CD4-positive, alpha-beta T cell treated with Interleukin-21 for 1 hour (primary cell): ENCODE measurements around the gene NBEAL1.
"Not testable (repeated sequence)": the region's sequence is repeated elsewhere in the genome, so short reads cannot be mapped to it uniquely, and the experiment has no call there.

Experiments used
- DNase-seq: peaks from one replicate; pipeline ENCODE4 v3.0.0-alpha.2; 2020

The NBEAL1 gene

DNA sequence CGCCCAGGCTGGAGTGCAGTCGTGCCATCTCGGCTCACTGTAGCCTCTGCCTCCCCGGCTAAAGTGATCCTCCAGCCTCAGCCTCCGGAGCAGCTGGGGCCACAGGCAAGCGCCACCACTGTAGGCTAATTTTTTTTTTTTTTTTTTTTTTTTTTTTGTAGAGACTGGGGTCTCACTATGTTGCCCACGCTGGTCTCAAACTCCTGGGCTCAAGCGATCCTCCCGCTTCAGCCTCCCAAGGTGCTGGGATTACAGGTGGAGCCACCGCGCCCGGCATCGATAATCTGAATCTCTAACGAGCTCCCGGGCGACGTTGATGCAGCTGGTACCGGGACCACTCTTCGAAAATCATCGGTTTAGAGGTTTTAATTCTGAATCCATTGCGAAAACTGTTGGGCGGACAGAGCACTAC lies 223.6 kb downstream of the NBEAL1 start:
- no peak for DNase-seq

- DNase-seq = peak; percentile 96
These were observed 224.2 kb downstream of the NBEAL1 start, which contains the start of gene CYP20A1 for GRCh38 chr2:203238704-203239526. CYP20A1 (plus strand) TSS chr2:203239018; CDS start chr2:203239063, 45 bp downstream.

- DNase-seq = no peak
These were observed 225.8 kb downstream of the NBEAL1 start for GRCh38 chr2:203240491-203240890.

DNA sequence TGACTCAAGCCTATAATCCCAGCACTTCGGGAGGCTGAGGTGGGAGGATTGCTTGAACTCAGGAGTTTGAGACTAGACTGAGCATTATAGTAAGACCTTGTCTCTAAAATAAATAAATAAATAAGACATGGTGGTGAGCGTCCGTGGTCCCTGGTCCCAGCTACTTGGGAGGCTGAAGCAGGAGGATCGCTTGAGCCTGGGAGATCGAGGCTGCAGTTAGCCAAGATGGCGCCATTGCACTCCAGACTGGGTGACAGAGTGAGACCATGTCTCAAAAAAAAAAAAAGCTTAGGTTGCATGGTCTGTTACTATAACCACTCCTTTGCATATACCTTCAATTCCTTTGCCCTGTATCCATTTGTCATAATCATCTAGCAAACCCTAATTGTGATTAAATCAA lies 227.8 kb downstream of the NBEAL1 start:
- DNase-seq = no peak

DNA sequence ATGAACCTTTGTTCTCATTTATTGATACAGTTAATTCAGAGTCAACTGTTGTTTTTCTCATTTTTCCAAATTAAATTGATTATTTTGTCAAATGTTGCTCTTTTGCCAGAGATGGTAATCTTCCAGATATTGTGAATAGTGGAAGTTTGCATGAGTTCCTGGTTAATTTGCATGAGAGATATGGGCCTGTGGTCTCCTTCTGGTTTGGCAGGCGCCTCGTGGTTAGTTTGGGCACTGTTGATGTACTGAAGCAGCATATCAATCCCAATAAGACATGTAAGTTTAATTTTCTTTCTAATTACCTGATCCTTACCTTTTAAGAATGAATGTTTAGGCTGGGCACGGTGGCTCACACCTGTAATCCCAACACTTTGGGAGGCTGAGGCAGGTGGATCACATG lies 232.0 kb downstream of the NBEAL1 start:
- no peak for DNase-seq

GRCh38 chr2:203252818-203253217 lies 238.1 kb downstream of the NBEAL1 start:
- no peak for DNase-seq

- DNase-seq = not testable (repeated sequence)
These were observed 238.9 kb downstream of the NBEAL1 start for GRCh38 chr2:203253422-203254095.

DNA sequence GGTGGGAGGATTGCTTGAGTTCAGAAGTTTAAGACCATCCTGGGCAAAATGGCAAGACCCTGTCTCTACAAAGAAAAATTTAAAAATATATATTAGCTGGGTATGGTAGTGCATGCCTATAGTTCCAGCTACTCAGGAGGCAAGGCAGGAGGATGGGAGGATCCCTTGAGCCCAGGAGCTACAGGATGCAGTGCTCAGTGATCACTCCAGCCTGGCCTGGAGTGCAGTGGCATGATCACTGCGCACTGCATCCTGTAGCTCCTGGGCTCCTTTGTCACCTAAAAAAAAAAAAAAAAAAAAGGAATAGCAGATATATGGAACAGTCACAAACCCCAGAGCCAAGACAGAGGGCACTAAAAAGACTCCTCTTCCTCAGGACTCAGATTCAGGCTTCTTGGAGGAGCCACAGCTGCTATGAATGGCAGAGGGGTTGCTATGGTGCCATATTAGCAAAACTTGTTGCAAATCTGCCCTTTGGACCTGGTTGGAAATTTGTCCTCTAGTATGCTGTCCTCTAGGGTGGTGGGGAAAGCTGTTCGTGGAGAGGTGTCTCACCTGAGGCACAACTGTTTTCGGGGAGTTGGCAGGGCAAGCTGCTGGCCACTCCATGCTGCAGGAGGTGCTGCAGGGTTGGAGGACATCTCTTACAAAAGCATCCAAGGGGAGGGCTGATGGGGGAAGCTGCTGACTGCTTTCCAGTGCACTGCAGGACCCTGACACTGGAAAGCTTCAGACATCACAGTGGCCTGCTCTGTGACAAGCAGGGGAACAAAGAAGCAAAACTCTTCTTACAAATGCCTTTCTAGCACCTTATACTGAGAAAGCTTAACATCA lies 246.9 kb downstream of the NBEAL1 start:
- no peak for DNase-seq
